ENCODE data around the gene ST8SIA1.

Gene ST8SIA1

DNA sequence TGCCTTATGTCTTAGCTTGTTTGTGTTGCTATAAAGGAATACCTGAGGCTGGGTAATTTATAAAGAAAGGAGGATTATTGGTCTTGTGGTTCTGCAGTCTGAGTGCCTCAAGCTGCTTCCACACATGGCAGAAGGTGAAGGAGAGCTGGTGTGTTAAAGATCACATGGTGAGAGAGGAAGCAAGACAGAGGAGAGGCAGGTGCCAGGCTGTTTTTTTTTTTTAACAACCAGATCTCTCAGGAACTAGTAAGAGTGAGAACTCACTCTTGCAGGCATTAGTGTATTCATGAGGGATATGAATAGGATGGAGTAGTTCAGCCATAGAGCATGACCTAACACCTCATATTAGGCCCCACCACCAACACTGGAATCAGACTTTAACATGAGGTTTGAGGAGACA is 165.1 kb downstream of the ST8SIA1 start:
- Histone ChIP-seq H3K9me3 (ENCODE audit: control insufficient read depth, insufficient read depth, low read depth, low read length) (no peaks in the 10 kb centered on the region), H3K36me3 (ENCODE audit: control insufficient read depth in 2 of 2, insufficient read depth in 1 of 2, low read length in 2 of 2) (no peaks in the 10 kb centered on the region), H3K4me1 (ENCODE audit: control insufficient read depth, insufficient read depth, low read length) (no peaks in the 10 kb centered on the region), H3K4me3 (ENCODE audit: low read depth, low read length) (no peak overlapping the region), H3K27ac (ENCODE audit: extremely low read depth, low read depth, low read length) (no peak overlapping the region)
- POLR2A ChIA-PET = no interaction called here
- CTCF ChIA-PET = no interaction called here
- TF ChIP-seq ZNF146 (tag by site-specific recombination; IDR thresholded peaks at IDR 0.05) (no peak), ZBTB26 (tag by site-specific recombination; optimal IDR thresholded peaks at IDR 0.05) (no peak), ZBTB21 (tag by site-specific recombination; IDR thresholded peaks at IDR 0.05) (no peak), ZNF184 (tag by site-specific recombination; IDR thresholded peaks at IDR 0.05) (no peak), KLF7 (tag by site-specific recombination; IDR thresholded peaks at IDR 0.05; ENCODE audit: borderline replicate concordance) (no peak)
- TF ChIP-seq, protein P1, sequence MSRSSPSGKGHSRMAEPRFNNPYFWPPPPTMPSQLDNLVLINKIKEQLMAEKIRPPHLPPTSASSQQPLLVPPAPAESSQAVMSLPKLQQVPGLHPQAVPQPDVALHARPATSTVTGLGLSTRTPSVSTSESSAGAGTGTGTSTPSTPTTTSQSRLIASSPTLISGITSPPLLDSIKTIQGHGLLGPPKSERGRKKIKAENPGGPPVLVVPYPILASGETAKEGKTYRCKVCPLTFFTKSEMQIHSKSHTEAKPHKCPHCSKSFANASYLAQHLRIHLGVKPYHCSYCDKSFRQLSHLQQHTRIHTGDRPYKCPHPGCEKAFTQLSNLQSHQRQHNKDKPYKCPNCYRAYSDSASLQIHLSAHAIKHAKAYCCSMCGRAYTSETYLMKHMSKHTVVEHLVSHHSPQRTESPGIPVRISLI (tag by site-specific recombination; IDR thresholded peaks at IDR 0.05) = no peak
- TF ChIP-seq, protein P2, sequence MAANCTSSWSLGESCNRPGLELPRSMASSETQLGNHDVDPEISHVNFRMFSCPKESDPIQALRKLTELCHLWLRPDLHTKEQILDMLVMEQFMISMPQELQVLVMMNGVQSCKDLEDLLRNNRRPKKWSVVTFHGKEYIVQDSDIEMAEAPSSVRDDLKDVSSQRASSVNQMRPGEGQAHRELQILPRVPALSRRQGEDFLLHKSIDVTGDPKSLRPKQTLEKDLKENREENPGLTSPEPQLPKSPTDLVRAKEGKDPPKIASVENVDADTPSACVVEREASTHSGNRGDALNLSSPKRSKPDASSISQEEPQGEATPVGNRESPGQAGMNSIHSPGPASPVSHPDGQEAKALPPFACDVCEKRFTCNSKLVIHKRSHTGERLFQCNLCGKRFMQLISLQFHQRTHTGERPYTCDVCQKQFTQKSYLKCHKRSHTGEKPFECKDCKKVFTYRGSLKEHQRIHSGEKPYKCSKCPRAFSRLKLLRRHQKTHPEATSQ (tag by site-specific recombination; IDR thresholded peaks at IDR 0.05) = no peak

GRCh38 chr12:22164139-22164538 is 170.4 kb downstream of the ST8SIA1 start:
- TF ChIP-seq ZNF132 (tag by site-specific recombination; IDR thresholded peaks at IDR 0.05; ENCODE audit: borderline replicate concordance) (no peak), ZNF677 (tag by site-specific recombination; IDR thresholded peaks at IDR 0.05) (no peak), ZNF792 (tag by site-specific recombination; IDR thresholded peaks at IDR 0.05) (no peak), ZNF501 (tag by site-specific recombination; IDR thresholded peaks at IDR 0.05) (no peak), ZNF747 (tag by site-specific recombination; IDR thresholded peaks at IDR 0.05) (no peak), ZNF416 (tag by site-specific recombination; IDR thresholded peaks at IDR 0.05) (no peak), PRDM1 (tag by site-specific recombination; IDR thresholded peaks at IDR 0.05) (no peak), KLF16 (tag by site-specific recombination; IDR thresholded peaks at IDR 0.05) (no peak), GLI2 (tag by site-specific recombination; IDR thresholded peaks at IDR 0.05; ENCODE audit: borderline replicate concordance, low read depth) (no peak), ZNF560 (tag by site-specific recombination; IDR thresholded peaks at IDR 0.05; ENCODE audit: borderline replicate concordance) (no peak), ZNF239 (tag by site-specific recombination; IDR thresholded peaks at IDR 0.05) (no peak), OVOL3 (tag by site-specific recombination; IDR thresholded peaks at IDR 0.05) (no peak), MYNN (tag by site-specific recombination; IDR thresholded peaks at IDR 0.05; ENCODE audit: borderline replicate concordance) (no peak), OSR2 (tag by site-specific recombination; IDR thresholded peaks at IDR 0.05) (no peak), ZNF175 (tag by site-specific recombination; IDR thresholded peaks at IDR 0.05) (no peak), ZXDB (tag by site-specific recombination; IDR thresholded peaks at IDR 0.05) (no peak), ZNF26 (tag by site-specific recombination; IDR thresholded peaks at IDR 0.05) (no peak)
- TF ChIP-seq, protein P2 (tag by site-specific recombination; IDR thresholded peaks at IDR 0.05) = no peak
- TF ChIP-seq, protein P3, sequence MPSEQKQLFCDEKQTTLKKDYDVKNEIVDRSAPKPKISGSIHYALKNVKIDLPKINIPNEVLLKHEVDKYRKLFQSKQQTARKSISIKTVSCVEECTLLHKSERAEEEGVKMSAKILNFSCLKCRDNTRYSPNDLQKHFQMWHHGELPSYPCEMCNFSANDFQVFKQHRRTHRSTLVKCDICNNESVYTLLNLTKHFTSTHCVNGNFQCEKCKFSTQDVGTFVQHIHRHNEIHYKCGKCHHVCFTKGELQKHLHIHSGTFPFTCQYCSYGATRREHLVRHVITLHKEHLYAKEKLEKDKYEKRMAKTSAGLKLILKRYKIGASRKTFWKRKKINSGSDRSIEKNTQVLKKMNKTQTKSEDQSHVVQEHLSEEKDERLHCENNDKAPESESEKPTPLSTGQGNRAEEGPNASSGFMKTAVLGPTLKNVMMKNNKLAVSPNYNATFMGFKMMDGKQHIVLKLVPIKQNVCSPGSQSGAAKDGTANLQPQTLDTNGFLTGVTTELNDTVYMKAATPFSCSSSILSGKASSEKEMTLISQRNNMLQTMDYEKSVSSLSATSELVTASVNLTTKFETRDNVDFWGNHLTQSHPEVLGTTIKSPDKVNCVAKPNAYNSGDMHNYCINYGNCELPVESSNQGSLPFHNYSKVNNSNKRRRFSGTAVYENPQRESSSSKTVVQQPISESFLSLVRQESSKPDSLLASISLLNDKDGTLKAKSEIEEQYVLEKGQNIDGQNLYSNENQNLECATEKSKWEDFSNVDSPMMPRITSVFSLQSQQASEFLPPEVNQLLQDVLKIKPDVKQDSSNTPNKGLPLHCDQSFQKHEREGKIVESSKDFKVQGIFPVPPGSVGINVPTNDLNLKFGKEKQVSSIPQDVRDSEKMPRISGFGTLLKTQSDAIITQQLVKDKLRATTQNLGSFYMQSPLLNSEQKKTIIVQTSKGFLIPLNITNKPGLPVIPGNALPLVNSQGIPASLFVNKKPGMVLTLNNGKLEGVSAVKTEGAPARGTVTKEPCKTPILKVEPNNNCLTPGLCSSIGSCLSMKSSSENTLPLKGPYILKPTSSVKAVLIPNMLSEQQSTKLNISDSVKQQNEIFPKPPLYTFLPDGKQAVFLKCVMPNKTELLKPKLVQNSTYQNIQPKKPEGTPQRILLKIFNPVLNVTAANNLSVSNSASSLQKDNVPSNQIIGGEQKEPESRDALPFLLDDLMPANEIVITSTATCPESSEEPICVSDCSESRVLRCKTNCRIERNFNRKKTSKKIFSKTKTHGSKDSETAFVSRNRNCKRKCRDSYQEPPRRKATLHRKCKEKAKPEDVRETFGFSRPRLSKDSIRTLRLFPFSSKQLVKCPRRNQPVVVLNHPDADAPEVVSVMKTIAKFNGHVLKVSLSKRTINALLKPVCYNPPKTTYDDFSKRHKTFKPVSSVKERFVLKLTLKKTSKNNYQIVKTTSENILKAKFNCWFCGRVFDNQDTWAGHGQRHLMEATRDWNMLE (tag by site-specific recombination; conservative IDR thresholded peaks at IDR 0.05; ENCODE audit: low read depth) = no peak
- Histone ChIP-seq H3K4me3 (ENCODE audit: low read depth, low read length) (no peak overlapping the region), H3K4me1 (ENCODE audit: control insufficient read depth, insufficient read depth, low read length) (no peaks in the 10 kb centered on the region), H3K36me3 (ENCODE audit: control insufficient read depth in 2 of 2, insufficient read depth in 1 of 2, low read length in 2 of 2) (no peaks in the 10 kb centered on the region), H3K9me3 (ENCODE audit: control insufficient read depth, insufficient read depth, low read depth, low read length) (no peaks in the 10 kb centered on the region), H3K27ac (ENCODE audit: extremely low read depth, low read depth, low read length) (no peak overlapping the region)
- POLR2A ChIA-PET = no interaction called here
- CTCF ChIA-PET = no interaction called here
